Measurements from ENCODE around the gene OSBPL6. TPM values are rescaled to one million over a fixed set of nuclear protein-coding genes. Genes with fewer than 3 reads are reported as not detected.

Gene OSBPL6
- polyA plus RNA-seq, 1 donor (not counting 4 experiments of a cell fraction or from before 2014, with no cell fraction given), result 11.6 TPM

DNA sequence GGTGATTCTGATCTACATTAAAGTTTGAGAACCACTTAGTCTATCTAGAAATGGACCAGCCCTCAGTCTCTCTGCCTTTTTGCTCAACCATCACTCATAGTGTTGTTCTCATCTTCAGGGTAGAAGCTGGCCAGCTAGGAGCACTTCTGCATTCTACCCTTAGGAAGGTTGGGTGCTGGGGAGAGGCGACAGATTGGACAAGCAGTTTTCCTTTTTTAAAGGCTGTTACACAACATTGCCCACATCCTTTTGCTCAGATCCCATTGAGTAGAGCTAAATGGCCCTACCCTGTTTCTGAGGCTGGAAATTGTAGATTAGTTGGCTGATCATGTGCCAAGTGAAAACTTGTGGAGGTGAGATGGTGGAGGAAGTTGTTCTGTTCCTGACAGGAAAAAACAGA, 35.6 kb downstream of the OSBPL6 start:
- no peaks in the 10 kb centered on the region for H3K36me3 ChIP-seq (ENCODE audit: control insufficient read depth in 2 of 2, extremely low read depth in 1 of 2, insufficient read depth in 2 of 2, low read length in 2 of 2)
- peak overlapping the region; percentile 20 for H3K4me2 ChIP-seq (ENCODE audit: control insufficient read depth, extremely low read depth, insufficient read depth, low read depth, low read length)
- H3K4me3 ChIP-seq (ENCODE audit: control insufficient read depth in 2 of 3, extremely low read depth in 1 of 3, insufficient read depth in 2 of 3, low read depth in 1 of 3, low read length in 3 of 3), result no peak overlapping the region
- H2AFZ ChIP-seq (ENCODE audit: control insufficient read depth, low read length), result no peak overlapping the region
- DNase-seq (ENCODE audit: low read depth, low spot score), result no peak
- no peaks in the 10 kb centered on the region for H3K27me3 ChIP-seq (ENCODE audit: control insufficient read depth, extremely low read depth, insufficient read depth, low read length)
- peaks cover 40% of the 10 kb centered on the region for H3K4me1 ChIP-seq (ENCODE audit: control insufficient read depth, extremely low read depth, insufficient read depth, low read length)
- H3K9me3 ChIP-seq (ENCODE audit: control insufficient read depth, low read depth, low read length), result no peaks in the 10 kb centered on the region
- H3K9ac ChIP-seq (ENCODE audit: control insufficient read depth, extremely low read depth, insufficient read depth, low read length), result no peak overlapping the region
- H3K79me2 ChIP-seq (ENCODE audit: control insufficient read depth, insufficient read depth, low read length), result peaks cover 2% of the 10 kb centered on the region
- no peak for FAIRE-seq
- no peaks in the 10 kb centered on the region for H3K9me1 ChIP-seq (ENCODE audit: control insufficient read depth, extremely low read depth, insufficient read depth, low read length)
- no peaks in the 10 kb centered on the region for H4K20me1 ChIP-seq (ENCODE audit: control insufficient read depth, extremely low read depth, insufficient read depth, low read length)
- dilution Hi-C loops (cut with MboI; ENCODE audit: extremely low pct_ligation_motif_present, low sequenced_read_pairs), result no loop called here
- no peak for TF ChIP-seq CTCF (optimal IDR thresholded peaks at IDR 0.05 in 1 of 3, IDR thresholded peaks at IDR 0.05 in 1 of 3, conservative IDR thresholded peaks at IDR 0.05 in 1 of 3; ENCODE audit: extremely low read depth in 1 of 3, insufficient read depth in 2 of 3, low read length in 3 of 3)
- no peak for TF ChIP-seq EZH2 (IDR thresholded peaks at IDR 0.05; ENCODE audit: low read length)
- H3K27ac ChIP-seq (ENCODE audit: control insufficient read depth, insufficient read depth, low read length), result peak overlapping the region; percentile 10

DNA sequence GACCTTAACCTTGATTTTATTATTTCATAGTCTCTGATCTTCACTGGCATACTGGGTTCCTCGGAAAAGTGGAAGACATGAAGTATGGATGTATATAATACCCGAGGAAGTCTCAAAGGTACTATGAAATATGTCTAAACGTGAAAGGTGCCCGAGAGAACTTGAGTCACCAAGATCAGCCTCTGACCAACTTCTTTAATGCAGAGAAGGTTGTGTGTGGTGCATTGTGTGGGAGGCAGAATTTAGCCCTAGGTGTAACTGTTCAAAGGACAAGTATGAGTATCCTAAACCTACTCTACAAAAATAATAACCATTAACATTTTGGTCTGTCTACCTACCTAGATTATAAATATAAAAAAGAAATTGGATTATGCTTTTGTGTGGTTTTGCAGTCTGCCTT, 36.1 kb downstream of the OSBPL6 start:
- Histone ChIP-seq H3K4me1 (ENCODE audit: control insufficient read depth, extremely low read depth, insufficient read depth, low read length) (peaks cover 40% of the 10 kb centered on the region), H3K4me2 (ENCODE audit: control insufficient read depth, extremely low read depth, insufficient read depth, low read depth, low read length) (peak overlapping the region; percentile 20)
- TF ChIP-seq CTCF (optimal IDR thresholded peaks at IDR 0.05 in 1 of 3, IDR thresholded peaks at IDR 0.05 in 1 of 3, conservative IDR thresholded peaks at IDR 0.05 in 1 of 3; ENCODE audit: extremely low read depth in 1 of 3, insufficient read depth in 2 of 3, low read length in 3 of 3), result no peak
- no peak for TF ChIP-seq EZH2 (IDR thresholded peaks at IDR 0.05; ENCODE audit: low read length)

More for the DNA sequence above, 36.1 kb downstream of the OSBPL6 start:
- H3K79me2 ChIP-seq (ENCODE audit: control insufficient read depth, insufficient read depth, low read length), result peaks cover 2% of the 10 kb centered on the region
- H3K9ac ChIP-seq (ENCODE audit: control insufficient read depth, extremely low read depth, insufficient read depth, low read length), result no peak overlapping the region
- DNase-seq (ENCODE audit: low read depth, low spot score), result no peak
- peak overlapping the region; percentile 10 for H3K27ac ChIP-seq (ENCODE audit: control insufficient read depth, insufficient read depth, low read length)
- no peaks in the 10 kb centered on the region for H3K27me3 ChIP-seq (ENCODE audit: control insufficient read depth, extremely low read depth, insufficient read depth, low read length)
- no peaks in the 10 kb centered on the region for H4K20me1 ChIP-seq (ENCODE audit: control insufficient read depth, extremely low read depth, insufficient read depth, low read length)
- H3K9me3 ChIP-seq (ENCODE audit: control insufficient read depth, low read depth, low read length), result no peaks in the 10 kb centered on the region
- dilution Hi-C loops (cut with MboI; ENCODE audit: extremely low pct_ligation_motif_present, low sequenced_read_pairs), result no loop called here
- no peaks in the 10 kb centered on the region for H3K9me1 ChIP-seq (ENCODE audit: control insufficient read depth, extremely low read depth, insufficient read depth, low read length)
- no peak overlapping the region for H2AFZ ChIP-seq (ENCODE audit: control insufficient read depth, low read length)
- no peak overlapping the region for H3K4me3 ChIP-seq (ENCODE audit: control insufficient read depth in 2 of 3, extremely low read depth in 1 of 3, insufficient read depth in 2 of 3, low read depth in 1 of 3, low read length in 3 of 3)
- no peaks in the 10 kb centered on the region for H3K36me3 ChIP-seq (ENCODE audit: control insufficient read depth in 2 of 2, extremely low read depth in 1 of 2, insufficient read depth in 2 of 2, low read length in 2 of 2)
- peak; percentile 76 for FAIRE-seq

Measured in keratinocyte (primary cell).